Inferior parietal cortex (tissue), 1 donor: Measurements from ENCODE around the gene MUSTN1.

Experiments
- DNase-seq: peaks from one replicate; pipeline ENCODE4 v3.0.0-alpha.2; 2016; ENCODE audit errors: extremely low spot score

MUSTN1 gene

DNA sequence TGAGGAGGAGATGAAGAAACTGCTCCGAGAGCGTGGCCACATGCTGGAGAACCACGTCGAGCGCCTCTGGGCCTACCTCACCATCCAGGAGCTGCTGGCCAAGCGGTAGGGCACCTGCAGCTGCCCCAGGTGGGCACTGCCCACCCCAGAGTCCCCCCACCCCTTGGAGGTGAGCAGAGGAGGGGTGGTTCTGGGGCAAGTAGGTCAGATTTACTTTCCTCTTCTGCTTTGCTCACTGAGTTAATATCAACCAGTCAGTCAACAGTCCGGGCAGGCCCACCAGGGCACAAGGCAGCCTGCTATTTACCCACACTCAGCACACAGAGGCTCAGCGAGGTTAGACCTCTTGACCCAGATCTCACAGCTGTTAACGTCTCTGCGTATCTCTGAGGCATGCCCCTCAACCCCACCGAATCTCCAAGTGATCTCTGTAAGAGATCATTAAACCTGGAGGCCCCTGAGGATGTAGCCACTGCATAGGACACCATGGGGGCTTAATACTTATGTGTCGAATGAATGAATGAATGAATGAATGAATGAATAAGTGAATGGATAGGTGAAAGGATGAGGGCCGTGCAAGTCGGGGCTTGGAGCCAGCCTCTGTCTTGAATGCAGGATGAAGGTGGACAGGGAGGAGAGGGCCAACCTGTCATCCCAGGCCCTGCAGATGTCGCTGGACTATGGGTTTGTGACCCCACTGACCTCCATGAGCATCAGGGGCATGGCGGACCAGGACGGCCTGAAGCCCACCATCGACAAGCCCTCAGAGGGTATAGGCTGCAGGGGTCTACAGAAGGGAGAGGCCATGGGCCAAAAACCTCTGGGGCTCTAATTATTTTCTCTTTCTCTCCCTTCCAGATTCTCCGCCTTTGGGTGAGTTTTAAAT, 48.2 kb downstream of the MUSTN1 start:
- no peak for DNase-seq

DNA sequence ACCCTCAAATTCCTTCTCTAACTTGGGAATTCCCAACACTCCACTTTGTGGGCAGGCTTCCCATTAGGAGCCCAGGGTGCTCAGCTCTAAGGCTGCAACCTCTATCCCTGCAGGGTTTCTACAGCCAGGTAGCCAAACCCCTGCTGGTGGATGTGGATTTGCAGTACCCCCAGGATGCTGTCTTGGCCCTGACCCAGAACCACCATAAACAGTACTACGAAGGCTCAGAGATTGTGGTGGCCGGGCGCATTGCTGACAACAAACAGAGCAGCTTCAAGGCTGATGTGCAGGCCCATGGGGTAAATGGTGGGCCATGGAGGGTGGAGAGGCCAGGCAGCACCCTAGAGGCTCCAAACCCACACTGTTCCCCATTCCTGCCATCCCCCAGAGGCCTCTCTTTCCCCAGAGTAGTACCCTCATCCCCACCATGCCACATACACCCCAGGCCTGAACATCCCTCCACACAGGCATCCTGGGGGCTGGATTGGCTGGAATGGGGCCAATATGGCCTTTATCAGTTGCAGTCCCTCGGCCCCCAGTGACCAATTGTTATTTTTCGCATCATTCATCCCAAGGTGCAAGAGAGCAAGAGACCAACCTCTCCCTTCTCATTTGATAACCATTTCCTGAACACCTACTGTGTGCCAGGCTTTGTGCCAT, 49.8 kb downstream of the MUSTN1 start:
- no peak for DNase-seq

DNA sequence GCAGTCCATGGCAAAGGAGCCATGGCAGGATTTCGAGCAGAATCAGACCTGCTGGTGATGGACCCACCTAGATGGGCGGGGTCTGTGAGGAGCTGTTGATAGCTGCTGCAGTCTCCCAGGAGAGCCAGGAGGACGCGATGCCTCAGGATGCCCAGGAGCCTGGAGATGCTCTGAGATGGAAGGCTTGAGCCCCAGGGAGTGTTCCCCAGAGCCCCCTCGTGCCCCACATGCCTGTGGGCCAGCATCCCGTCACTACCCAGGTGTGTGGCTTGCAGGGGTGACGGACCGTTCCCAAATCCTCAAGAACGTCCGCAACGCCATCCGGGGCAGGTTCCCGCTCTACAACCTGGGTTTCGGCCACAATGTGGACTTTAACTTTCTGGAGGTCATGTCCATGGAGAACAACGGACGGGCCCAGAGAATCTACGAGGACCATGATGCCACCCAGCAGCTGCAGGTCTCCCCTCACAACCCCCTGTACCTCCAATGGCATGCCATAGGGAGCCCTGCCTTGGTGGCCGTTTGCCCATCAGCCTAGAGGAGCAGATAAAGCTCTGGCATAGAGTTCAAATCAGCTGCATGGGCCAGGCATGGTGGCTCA, 50.7 kb downstream of the MUSTN1 start:
- no peak for DNase-seq

DNA sequence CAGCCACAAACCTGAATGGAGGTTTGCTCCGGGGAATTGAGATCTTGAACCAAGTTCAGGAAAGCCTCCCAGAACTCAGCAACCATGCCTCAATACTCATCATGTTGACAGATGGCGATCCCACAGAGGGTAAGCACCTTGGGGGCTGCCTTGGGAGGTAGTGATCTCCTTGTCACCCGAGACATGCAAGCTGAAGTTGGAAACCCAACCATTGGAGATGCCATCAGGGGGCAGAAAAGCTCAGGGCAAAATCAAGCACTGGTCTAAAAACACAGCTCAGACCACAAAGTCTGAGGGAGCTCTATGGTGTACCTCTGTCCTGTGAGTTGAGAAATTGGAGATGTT, 51.6 kb downstream of the MUSTN1 start:
- DNase-seq: no peak
